ENCODE results near the gene ZCCHC7. TPM values are rescaled to one million over a fixed set of nuclear protein-coding genes. Genes with fewer than 3 reads are reported as not detected.

Gene ZCCHC7
- total and polyA plus RNA-seq, 2 experiments from 2014 or later, result 29.8 to 38.8 TPM

GRCh38 chr9:37345038-37345437 is 224.7 kb downstream of the ZCCHC7 start:
- Histone ChIP-seq H3K27me3 (ENCODE audit: insufficient read depth) (no peaks in the 10 kb centered on the region), H3K36me3 (ENCODE audit: insufficient read depth) (no peaks in the 10 kb centered on the region), H3K9me2 (ENCODE audit: insufficient read depth) (no peaks in the 10 kb centered on the region), H3F3A (replicated peaks; ENCODE audit: low read depth) (no peaks in the 10 kb centered on the region), H3K4me1 (ENCODE audit: insufficient read depth) (peaks cover 3% of the 10 kb centered on the region; the same call in 1 of the 2 replicates), H3K4me3 (no peak overlapping the region), H4K20me1 (replicated peaks; ENCODE audit: insufficient read depth) (peaks cover 4% of the 10 kb centered on the region), H3K79me2 (replicated peaks; ENCODE audit: insufficient read depth) (no peaks in the 10 kb centered on the region), H2AFZ (no peak overlapping the region), H3K27ac (ENCODE audit: low read depth) (no peak overlapping the region), H3K4me2 (no peak overlapping the region)
- ATAC-seq (no peak), DNase-seq (ENCODE audit: low spot score) (no peak)
- H3K4me1 Mint-ChIP-seq, result peaks cover 3% of the 10 kb centered on the region; the same call in 2 of the 3 replicates
- no peak overlapping the region for H3K27ac Mint-ChIP-seq
- H3K9me3 Mint-ChIP-seq, result no peaks in the 10 kb centered on the region
- H3K27me3 Mint-ChIP-seq (ENCODE audit: insufficient read depth, low read depth, poor library complexity), result no peaks in the 10 kb centered on the region
- no peaks in the 10 kb centered on the region for H3K36me3 Mint-ChIP-seq (ENCODE audit: low read depth)
- no peak for TF ChIP-seq CTCF (conservative IDR thresholded peaks at IDR 0.05; ENCODE audit: low read depth in 2 of 2)
- TF ChIP-seq ZNF331 (CRISPR knock-in tag; IDR thresholded peaks at IDR 0.05; ENCODE audit: low read depth), result no peak
- no peak for TF ChIP-seq NANOG (IDR thresholded peaks at IDR 0.05; ENCODE audit: borderline replicate concordance)
- no peak for TF ChIP-seq EZH2phosphoT487 (IDR thresholded peaks at IDR 0.05; ENCODE audit: unreplicated experiment)
- no peak for TF ChIP-seq ETS1 (IDR thresholded peaks at IDR 0.05)
- no peak for TF ChIP-seq JUNB (IDR thresholded peaks at IDR 0.05; ENCODE audit: unreplicated experiment)
- TF ChIP-seq ZNF462 (CRISPR knock-in tag; IDR thresholded peaks at IDR 0.05), result no peak
- no peak for TF ChIP-seq REST (IDR thresholded peaks at IDR 0.05; ENCODE audit: unreplicated experiment)
- no peak for TF ChIP-seq ZNF114 (CRISPR knock-in tag; IDR thresholded peaks at IDR 0.05)
- no peak for TF ChIP-seq CREB1 (CRISPR knock-in tag; IDR thresholded peaks at IDR 0.05; ENCODE audit: low read depth)
- TF ChIP-seq STAT1 (IDR thresholded peaks at IDR 0.05; ENCODE audit: unreplicated experiment), result no peak
- H3K4me3 Mint-ChIP-seq, result no peak overlapping the region
